ENCODE results near the gene TUBA4B.
"Not testable (repeated sequence)": the region's sequence is repeated elsewhere in the genome, so short reads cannot be mapped to it uniquely, and the experiment has no call there.

TUBA4B gene

DNA sequence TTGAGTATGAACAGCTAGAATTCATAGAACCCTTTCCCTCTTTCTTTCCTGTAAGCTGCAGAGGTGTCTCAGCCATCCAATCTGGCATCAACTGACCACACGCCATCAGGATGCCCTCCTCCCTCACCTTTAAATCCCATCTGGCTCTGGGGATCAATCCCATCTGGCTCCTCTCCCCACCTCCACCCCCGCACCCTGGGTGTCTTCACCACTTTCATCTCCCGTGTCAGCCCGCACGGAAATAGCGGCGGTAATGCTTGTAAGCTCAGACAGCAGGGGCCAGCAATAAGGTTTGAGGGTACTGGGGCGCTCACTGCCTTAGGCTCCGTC lies 508 bp upstream of the TUBA4B start:
- Histone ChIP-seq H3K4me3 (ENCODE audit: low read depth, low read length) (no peak overlapping the region), H3K9me3 (ENCODE audit: insufficient read depth, low read depth, low read length) (peaks cover 10% of the 10 kb centered on the region), H4K91ac (ENCODE audit: low read depth, low read length) (no peak overlapping the region), H3K9ac (ENCODE audit: low read length) (no peak overlapping the region), H2AK5ac (ENCODE audit: low read length) (no peak overlapping the region), H3K79me2 (ENCODE audit: control insufficient read depth, insufficient read depth, low read length, poor library complexity) (no peaks in the 10 kb centered on the region), H3K14ac (ENCODE audit: low read length) (no peak overlapping the region), H3K4ac (ENCODE audit: low read depth, low read length) (no peak overlapping the region), H3K4me1 (ENCODE audit: control insufficient read depth in 1 of 2, insufficient read depth in 2 of 2, low read length in 2 of 2) (peaks cover 18 to 26% of the 10 kb centered on the region in 2 experiments), H3K36me3 (ENCODE audit: control insufficient read depth in 1 of 2, insufficient read depth in 2 of 2, low read length in 2 of 2) (peaks cover 6 to 10% of the 10 kb centered on the region in 2 experiments), H4K12ac (ENCODE audit: low read depth, low read length) (no peak overlapping the region), H3K18ac (ENCODE audit: low read length) (no peak overlapping the region), H3K27me3 (ENCODE audit: insufficient read depth, low read length) (peaks cover 44% of the 10 kb centered on the region), H2BK5ac (ENCODE audit: low read depth, low read length, poor library complexity) (no peak overlapping the region), H3K79me1 (ENCODE audit: low read length) (no peaks in the 10 kb centered on the region), H3K4me2 (ENCODE audit: low read length) (no peak overlapping the region), H2BK120ac (ENCODE audit: insufficient read depth, low read length, poor library complexity) (no peak overlapping the region), H3K23ac (ENCODE audit: low read length) (no peak overlapping the region), H2BK12ac (ENCODE audit: low read length) (no peak overlapping the region), H3K27ac (ENCODE audit: low read depth, low read length) (no peak overlapping the region), H4K8ac (ENCODE audit: low read depth, low read length) (no peak overlapping the region), H2AFZ (ENCODE audit: insufficient read depth, low read length, poor library complexity) (no peak overlapping the region)
- no peak for DNase-seq
- no CpG with 5 or more reads among the region's 9 CpGs for WGBS (ENCODE audit: extremely low coverage, insufficient coverage, insufficient read length)

DNA sequence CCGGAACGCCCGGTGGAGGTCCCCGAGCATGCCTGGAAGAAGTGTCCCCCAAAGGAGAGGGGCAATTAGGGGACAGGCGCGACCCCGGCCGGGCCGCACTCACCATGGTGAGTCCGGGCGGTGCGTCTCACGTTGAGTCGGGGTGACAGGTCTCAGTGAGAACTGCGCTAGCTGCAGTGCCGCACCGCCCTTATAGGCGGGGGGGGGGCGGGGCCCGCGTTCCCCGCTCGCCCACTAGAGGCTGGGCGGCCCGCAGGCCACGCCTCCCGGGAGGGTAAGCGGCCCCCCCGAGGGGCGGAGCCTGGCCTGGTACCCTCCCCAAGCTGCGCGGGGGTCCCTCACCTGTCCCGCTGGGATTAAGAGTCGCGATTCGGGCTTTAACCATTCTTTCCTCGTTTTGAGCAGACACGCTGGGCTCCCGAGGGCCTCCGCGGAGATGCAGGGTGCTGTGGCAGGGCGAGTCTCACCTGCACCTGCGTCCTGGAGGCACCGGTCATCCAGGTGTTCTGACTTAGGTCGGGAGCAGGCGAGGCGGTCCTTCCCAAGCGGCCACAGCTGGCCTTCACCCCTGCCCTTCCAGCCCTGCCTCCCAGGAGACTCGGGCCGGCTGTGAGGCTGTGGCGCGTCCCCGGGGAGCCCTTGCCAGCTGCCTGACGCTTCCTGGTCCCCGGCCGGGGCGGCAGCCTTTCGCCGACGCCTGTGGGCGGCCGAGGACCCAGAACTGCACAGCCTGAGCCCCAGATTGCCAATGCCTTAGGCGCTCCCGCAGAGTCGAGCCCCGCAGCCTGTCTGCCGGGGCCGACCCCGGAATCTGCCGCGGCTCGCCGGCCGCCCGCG lies 928 bp downstream of the TUBA4B start, which contains the start of gene TUBA4A:
TSS of gene TUBA4A (minus strand) at position 166 of the 837 bp plus-strand sequence. CDS start at position 106, 60 bp downstream.
- peak within 1 kb of the TSS; percentile 24 for H2AFZ ChIP-seq (ENCODE audit: insufficient read depth, low read length, poor library complexity)
- H3K27me3 ChIP-seq (ENCODE audit: insufficient read depth, low read length), result peaks cover 44% of the 10 kb centered on the region
- H3K79me2 ChIP-seq (ENCODE audit: control insufficient read depth, insufficient read depth, low read length, poor library complexity), result no peaks in the 10 kb centered on the region
- H2BK120ac ChIP-seq (ENCODE audit: insufficient read depth, low read length, poor library complexity), result no peak within 1 kb of the TSS
- peak within 1 kb of the TSS; percentile 6 for H3K4me3 ChIP-seq (ENCODE audit: low read depth, low read length)
- no peak within 1 kb of the TSS for H3K9ac ChIP-seq (ENCODE audit: low read length)
- H3K18ac ChIP-seq (ENCODE audit: low read length), result no peak within 1 kb of the TSS
- H3K4me2 ChIP-seq (ENCODE audit: low read length), result peak within 1 kb of the TSS; percentile 53
- H3K9me3 ChIP-seq (ENCODE audit: insufficient read depth, low read depth, low read length), result peaks cover 10% of the 10 kb centered on the region
- no peak within 1 kb of the TSS for H2AK5ac ChIP-seq (ENCODE audit: low read length)
- no peak within 1 kb of the TSS for H4K12ac ChIP-seq (ENCODE audit: low read depth, low read length)
- H3K79me1 ChIP-seq (ENCODE audit: low read length), result no peaks in the 10 kb centered on the region
- H3K27ac ChIP-seq (ENCODE audit: low read depth, low read length), result no peak within 1 kb of the TSS
- H3K14ac ChIP-seq (ENCODE audit: low read length), result no peak within 1 kb of the TSS
- H2BK12ac ChIP-seq (ENCODE audit: low read length), result no peak within 1 kb of the TSS
- peaks cover 18 to 23% of the 10 kb centered on the region in 2 experiments for H3K4me1 ChIP-seq (ENCODE audit: control insufficient read depth in 1 of 2, insufficient read depth in 2 of 2, low read length in 2 of 2)
- no peak within 1 kb of the TSS for H3K4ac ChIP-seq (ENCODE audit: low read depth, low read length)
- H2BK5ac ChIP-seq (ENCODE audit: low read depth, low read length, poor library complexity), result no peak within 1 kb of the TSS
- DNase-seq, result peak; percentile 50 to 64
- H3K23ac ChIP-seq (ENCODE audit: low read length), result no peak within 1 kb of the TSS
- WGBS (ENCODE audit: extremely low coverage, insufficient coverage, insufficient read length), result no CpG with 5 or more reads among the region's 76 CpGs
- no peak within 1 kb of the TSS for H4K8ac ChIP-seq (ENCODE audit: low read depth, low read length)
- H4K91ac ChIP-seq (ENCODE audit: low read depth, low read length), result no peak within 1 kb of the TSS
- H3K36me3 ChIP-seq (ENCODE audit: control insufficient read depth in 1 of 2, insufficient read depth in 2 of 2, low read length in 2 of 2), result peaks cover 0 to 2% of the 10 kb centered on the region in 2 experiments

DNA sequence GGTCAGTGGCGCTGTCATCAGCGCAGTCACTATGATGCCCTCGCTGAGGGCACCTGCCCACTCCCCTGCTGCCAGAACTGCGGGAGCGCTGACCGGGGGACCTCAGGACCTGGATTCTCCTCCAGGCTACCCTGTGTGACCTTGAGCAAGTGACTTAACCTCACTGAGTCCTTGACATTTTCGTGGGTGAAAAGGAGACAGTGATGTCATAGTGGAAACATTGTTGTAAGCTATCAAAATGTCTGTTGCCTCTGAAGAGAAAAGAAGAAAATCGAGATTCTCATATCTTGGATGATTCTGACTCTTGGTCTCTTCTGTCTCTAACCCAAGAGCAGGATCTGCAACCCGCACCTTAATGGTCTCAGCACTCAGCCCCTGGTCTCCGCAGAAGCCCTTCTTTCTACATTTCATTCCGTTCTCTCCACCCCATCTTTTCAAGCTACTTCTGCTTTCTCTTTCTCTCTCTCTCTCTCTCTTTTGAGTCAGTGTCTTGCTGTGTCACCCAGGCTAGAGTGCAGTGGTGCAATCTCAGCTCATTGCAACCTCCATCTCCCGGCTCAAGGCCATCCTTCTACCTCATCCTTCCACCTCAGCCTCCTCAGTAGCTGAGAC lies 1.7 kb downstream of the TUBA4B start:
- Histone ChIP-seq H2AK5ac (ENCODE audit: low read length) (no peak overlapping the region), H3K79me2 (ENCODE audit: control insufficient read depth, insufficient read depth, low read length, poor library complexity) (no peaks in the 10 kb centered on the region), H3K36me3 (ENCODE audit: control insufficient read depth in 1 of 2, insufficient read depth in 2 of 2, low read length in 2 of 2) (no peaks in the 10 kb centered on the region), H3K27ac (ENCODE audit: low read depth, low read length) (no peak overlapping the region), H2AFZ (ENCODE audit: insufficient read depth, low read length, poor library complexity) (no peak overlapping the region), H3K14ac (ENCODE audit: low read length) (no peak overlapping the region), H4K91ac (ENCODE audit: low read depth, low read length) (no peak overlapping the region), H2BK12ac (ENCODE audit: low read length) (no peak overlapping the region), H3K27me3 (ENCODE audit: insufficient read depth, low read length) (peaks cover 44% of the 10 kb centered on the region), H3K79me1 (ENCODE audit: low read length) (no peaks in the 10 kb centered on the region), H4K12ac (ENCODE audit: low read depth, low read length) (no peak overlapping the region), H3K4ac (ENCODE audit: low read depth, low read length) (no peak overlapping the region), H2BK5ac (ENCODE audit: low read depth, low read length, poor library complexity) (no peak overlapping the region), H3K9ac (ENCODE audit: low read length) (no peak overlapping the region), H3K4me3 (ENCODE audit: low read depth, low read length) (no peak overlapping the region), H3K18ac (ENCODE audit: low read length) (no peak overlapping the region), H4K8ac (ENCODE audit: low read depth, low read length) (no peak overlapping the region), H3K9me3 (ENCODE audit: insufficient read depth, low read depth, low read length) (peaks cover 10% of the 10 kb centered on the region), H3K4me2 (ENCODE audit: low read length) (peak overlapping the region; percentile 53), H2BK120ac (ENCODE audit: insufficient read depth, low read length, poor library complexity) (no peak overlapping the region), H3K23ac (ENCODE audit: low read length) (no peak overlapping the region), H3K4me1 (ENCODE audit: control insufficient read depth in 1 of 2, insufficient read depth in 2 of 2, low read length in 2 of 2) (peaks cover 12 to 15% of the 10 kb centered on the region in 2 experiments)
- WGBS (ENCODE audit: extremely low coverage, insufficient coverage, insufficient read length), result no CpG with 5 or more reads among the region's 12 CpGs
- no peak for DNase-seq

DNA sequence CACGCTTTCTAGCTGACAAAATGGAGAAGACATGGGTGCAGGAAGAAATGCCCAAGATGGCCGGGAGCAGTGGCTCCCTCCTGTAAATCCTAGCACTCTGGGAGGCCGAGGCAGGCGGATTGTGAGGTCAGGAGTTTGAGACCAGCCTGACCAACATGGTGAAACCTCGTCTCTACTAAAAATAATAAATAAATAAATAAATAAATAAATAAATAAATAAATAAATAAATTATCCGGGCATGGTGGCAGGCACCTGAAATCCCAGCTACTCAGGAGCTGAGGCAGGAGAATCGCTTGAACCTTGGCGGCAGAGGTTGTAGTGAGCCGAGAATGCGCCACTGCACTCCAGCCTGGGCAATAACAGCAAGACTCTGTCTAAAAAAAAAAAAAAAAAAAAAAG lies 5.9 kb downstream of the TUBA4B start:
- not testable (repeated sequence) for H3K79me1 ChIP-seq (ENCODE audit: low read length); H3K9me3 ChIP-seq (ENCODE audit: insufficient read depth, low read depth, low read length); H3K14ac ChIP-seq (ENCODE audit: low read length); DNase-seq; H4K8ac ChIP-seq (ENCODE audit: low read depth, low read length); H2AK5ac ChIP-seq (ENCODE audit: low read length); H4K12ac ChIP-seq (ENCODE audit: low read depth, low read length); H3K4me3 ChIP-seq (ENCODE audit: low read depth, low read length); H2BK120ac ChIP-seq (ENCODE audit: insufficient read depth, low read length, poor library complexity); H3K79me2 ChIP-seq (ENCODE audit: control insufficient read depth, insufficient read depth, low read length, poor library complexity); H3K4me1 ChIP-seq (ENCODE audit: control insufficient read depth in 1 of 2, insufficient read depth in 2 of 2, low read length in 2 of 2); H2BK5ac ChIP-seq (ENCODE audit: low read depth, low read length, poor library complexity); H3K27ac ChIP-seq (ENCODE audit: low read depth, low read length); H2AFZ ChIP-seq (ENCODE audit: insufficient read depth, low read length, poor library complexity); H3K9ac ChIP-seq (ENCODE audit: low read length); H3K18ac ChIP-seq (ENCODE audit: low read length); H2BK12ac ChIP-seq (ENCODE audit: low read length); H3K4ac ChIP-seq (ENCODE audit: low read depth, low read length); H3K23ac ChIP-seq (ENCODE audit: low read length); H4K91ac ChIP-seq (ENCODE audit: low read depth, low read length); H3K36me3 ChIP-seq (ENCODE audit: control insufficient read depth in 1 of 2, insufficient read depth in 2 of 2, low read length in 2 of 2); H3K4me2 ChIP-seq (ENCODE audit: low read length)
- WGBS (ENCODE audit: extremely low coverage, insufficient coverage, insufficient read length), result no CpG with 5 or more reads among the region's 10 CpGs
- H3K27me3 ChIP-seq (ENCODE audit: insufficient read depth, low read length), result peaks cover 17% of the 10 kb centered on the region

All from trophoblast cell (in vitro differentiated cells and primary cell).